ENCODE data around the gene PTPN14. TPM values are rescaled to one million over a fixed set of nuclear protein-coding genes. Genes with fewer than 3 reads are reported as not detected.

The PTPN14 gene
- total RNA-seq, 3 donors from 2014 or later = 5.8 to 49.0 (median 8.3) TPM

GRCh38 chr1:214319938-214320337, 231.5 kb downstream of the PTPN14 start:
- intact Hi-C loops (cut with DNase I, micrococcal nuclease) = no loop called here
- Histone ChIP-seq H3K36me3 (ENCODE audit: low read depth) (no peaks in the 10 kb centered on the region), H3K4me3 (no peak overlapping the region), H3K4me1 (ENCODE audit: low read depth) (no peaks in the 10 kb centered on the region), H3K9me3 (no peaks in the 10 kb centered on the region)
- no peak for DNase-seq
- TF ChIP-seq, protein P1, sequence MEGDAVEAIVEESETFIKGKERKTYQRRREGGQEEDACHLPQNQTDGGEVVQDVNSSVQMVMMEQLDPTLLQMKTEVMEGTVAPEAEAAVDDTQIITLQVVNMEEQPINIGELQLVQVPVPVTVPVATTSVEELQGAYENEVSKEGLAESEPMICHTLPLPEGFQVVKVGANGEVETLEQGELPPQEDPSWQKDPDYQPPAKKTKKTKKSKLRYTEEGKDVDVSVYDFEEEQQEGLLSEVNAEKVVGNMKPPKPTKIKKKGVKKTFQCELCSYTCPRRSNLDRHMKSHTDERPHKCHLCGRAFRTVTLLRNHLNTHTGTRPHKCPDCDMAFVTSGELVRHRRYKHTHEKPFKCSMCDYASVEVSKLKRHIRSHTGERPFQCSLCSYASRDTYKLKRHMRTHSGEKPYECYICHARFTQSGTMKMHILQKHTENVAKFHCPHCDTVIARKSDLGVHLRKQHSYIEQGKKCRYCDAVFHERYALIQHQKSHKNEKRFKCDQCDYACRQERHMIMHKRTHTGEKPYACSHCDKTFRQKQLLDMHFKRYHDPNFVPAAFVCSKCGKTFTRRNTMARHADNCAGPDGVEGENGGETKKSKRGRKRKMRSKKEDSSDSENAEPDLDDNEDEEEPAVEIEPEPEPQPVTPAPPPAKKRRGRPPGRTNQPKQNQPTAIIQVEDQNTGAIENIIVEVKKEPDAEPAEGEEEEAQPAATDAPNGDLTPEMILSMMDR (IDR thresholded peaks at IDR 0.05) = no peak
- ATAC-seq = no peak

GRCh38 chr1:214318956-214319736, 232.3 kb downstream of the PTPN14 start:
- ATAC-seq (no peak), DNase-seq (no peak)
- TF ChIP-seq, protein P1 (IDR thresholded peaks at IDR 0.05) = no peak
- no peaks in the 10 kb centered on the region for H3K36me3 ChIP-seq (ENCODE audit: low read depth)
- no peaks in the 10 kb centered on the region for H3K9me3 ChIP-seq
- H3K4me3 ChIP-seq = no peak overlapping the region
- intact Hi-C loops (cut with DNase I, micrococcal nuclease) = no loop called here
- H3K4me1 ChIP-seq (ENCODE audit: low read depth) = no peaks in the 10 kb centered on the region

- DNase-seq (no peak), ATAC-seq (no peak)
- Histone ChIP-seq H3K4me1 (ENCODE audit: low read depth) (no peaks in the 10 kb centered on the region), H3K4me3 (no peak overlapping the region), H3K9me3 (no peaks in the 10 kb centered on the region), H3K36me3 (ENCODE audit: low read depth) (no peaks in the 10 kb centered on the region)
- intact Hi-C loops (cut with DNase I, micrococcal nuclease) = no loop called here
- TF ChIP-seq, protein P1 (IDR thresholded peaks at IDR 0.05) = no peak
Measured at GRCh38 chr1:214318356-214318755, 233.0 kb downstream of the PTPN14 start.

- H3K4me3 ChIP-seq = no peak overlapping the region
- intact Hi-C loops (cut with DNase I, micrococcal nuclease) = no loop called here
- TF ChIP-seq, protein P1 (IDR thresholded peaks at IDR 0.05) = no peak
- ATAC-seq (no peak), DNase-seq (no peak)
- no peaks in the 10 kb centered on the region for H3K9me3 ChIP-seq
- H3K4me1 ChIP-seq (ENCODE audit: low read depth) = no peaks in the 10 kb centered on the region
- H3K36me3 ChIP-seq (ENCODE audit: low read depth) = no peaks in the 10 kb centered on the region
Measured at GRCh38 chr1:214317734-214318133, 233.7 kb downstream of the PTPN14 start.

GRCh38 chr1:214317300-214317699, 234.1 kb downstream of the PTPN14 start:
- Histone ChIP-seq H3K9me3 (no peaks in the 10 kb centered on the region), H3K36me3 (ENCODE audit: low read depth) (no peaks in the 10 kb centered on the region), H3K4me1 (ENCODE audit: low read depth) (no peaks in the 10 kb centered on the region), H3K4me3 (no peak overlapping the region)
- TF ChIP-seq, protein P1 (IDR thresholded peaks at IDR 0.05) = no peak
- intact Hi-C loops (cut with DNase I, micrococcal nuclease) = no loop called here
- ATAC-seq = no peak
- no peak for DNase-seq
